Stimulated activated CD8-positive, alpha-beta memory T cell treated with anti-CD3 and anti-CD28 coated beads, Interleukin-15, amount 100 ng/mL, for 4 hours (primary cell): ENCODE data around the gene LRRC66.

Experiments used
- DNase-seq, 2 donors: peaks; one replicate each; pipeline ENCODE4 v3.0.0-alpha.2; 2020; ENCODE audit warnings: low read depth in 2 of 2

Gene LRRC66

DNA sequence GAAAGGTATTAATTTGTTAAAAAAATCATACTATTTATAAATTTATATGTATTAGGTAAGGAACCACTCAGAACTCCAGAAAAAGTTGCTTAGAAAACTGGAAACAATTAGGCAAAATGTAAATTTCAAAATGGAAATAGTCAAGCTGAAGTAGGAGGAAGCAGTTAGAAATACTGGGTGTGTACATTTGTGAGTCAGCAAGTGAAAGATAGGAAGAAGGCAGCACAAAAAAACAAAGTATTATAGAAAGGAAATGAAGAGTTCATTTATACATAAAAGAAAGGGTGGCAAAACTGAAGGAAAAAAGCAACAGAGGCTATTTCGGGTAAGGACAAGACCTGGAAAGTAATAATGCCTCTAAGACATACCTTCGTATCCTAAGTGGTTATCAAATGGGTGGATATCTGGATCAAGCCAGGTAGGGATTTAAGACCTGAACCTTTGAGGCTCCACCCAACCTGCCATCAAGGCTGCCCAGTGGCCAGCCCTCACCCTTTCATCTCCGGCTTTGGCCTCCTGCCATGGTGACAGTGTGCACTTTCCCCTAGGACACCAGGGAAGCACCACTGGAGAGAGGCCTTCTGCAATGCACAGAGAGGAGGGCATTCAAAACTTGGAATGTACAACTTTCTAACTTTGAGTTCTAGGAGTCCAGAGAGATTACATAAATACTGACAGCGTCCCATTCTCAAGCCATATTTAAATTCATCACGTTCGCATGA is at the start of gene LRRC66:
Gene LRRC66, minus strand, starts transcription at position 428 of the 722 bp plus-strand sequence. CDS start 2,750 bp downstream, outside the sequence.
- DNase-seq, result no peak

GRCh38 chr4:52069571-52069970 is 49.4 kb upstream of the LRRC66 start:
- no peak for DNase-seq

DNA sequence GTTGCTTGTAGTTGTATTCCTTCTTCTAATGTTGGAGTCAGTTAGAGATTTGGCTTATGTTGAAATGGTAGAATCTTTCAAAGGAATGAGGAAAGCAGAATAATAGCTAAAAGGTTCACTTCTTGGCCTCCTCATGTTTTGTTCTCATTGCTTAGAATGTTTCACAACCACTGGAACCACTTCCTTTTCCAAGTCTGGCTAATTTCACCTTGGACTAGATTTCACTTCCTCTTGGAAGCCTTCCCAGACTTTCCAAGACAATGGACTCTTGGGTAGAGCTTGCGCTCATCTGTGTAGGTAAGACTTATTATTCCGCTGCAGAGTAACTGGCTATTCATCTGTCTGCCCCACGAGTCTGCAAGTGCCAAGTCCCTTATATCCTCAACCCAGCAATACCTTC is 39.2 kb upstream of the LRRC66 start:
- no peak for DNase-seq

- DNase-seq, result no peak
These were observed 38.1 kb upstream of the LRRC66 start for GRCh38 chr4:52058275-52058674.

GRCh38 chr4:52057196-52057595 is 37.0 kb upstream of the LRRC66 start:
- DNase-seq, result no peak

DNA sequence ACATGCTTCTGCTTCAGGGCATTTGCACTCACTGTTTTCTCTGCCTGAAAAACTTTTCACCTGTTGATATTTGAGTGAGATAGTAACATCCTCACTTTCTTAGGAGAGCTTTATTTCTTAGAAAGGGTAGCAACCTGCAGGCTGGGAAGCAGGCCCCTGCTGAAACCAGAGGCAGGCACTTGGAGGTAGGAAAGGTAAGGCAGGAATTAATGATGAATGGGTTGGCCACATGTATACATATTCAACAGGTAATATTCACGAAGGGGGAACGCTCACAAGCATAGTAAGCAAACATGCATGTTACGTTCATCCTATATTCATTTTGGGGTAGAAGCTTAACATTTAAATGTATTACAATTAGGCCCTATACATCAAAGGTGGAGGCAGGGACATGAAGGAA is 34.1 kb upstream of the LRRC66 start:
- no peak for DNase-seq

- no peak for DNase-seq
These were observed 32.3 kb upstream of the LRRC66 start for GRCh38 chr4:52052475-52052780.

- no peak for DNase-seq
These were observed 31.7 kb upstream of the LRRC66 start for GRCh38 chr4:52051615-52052474.

DNA sequence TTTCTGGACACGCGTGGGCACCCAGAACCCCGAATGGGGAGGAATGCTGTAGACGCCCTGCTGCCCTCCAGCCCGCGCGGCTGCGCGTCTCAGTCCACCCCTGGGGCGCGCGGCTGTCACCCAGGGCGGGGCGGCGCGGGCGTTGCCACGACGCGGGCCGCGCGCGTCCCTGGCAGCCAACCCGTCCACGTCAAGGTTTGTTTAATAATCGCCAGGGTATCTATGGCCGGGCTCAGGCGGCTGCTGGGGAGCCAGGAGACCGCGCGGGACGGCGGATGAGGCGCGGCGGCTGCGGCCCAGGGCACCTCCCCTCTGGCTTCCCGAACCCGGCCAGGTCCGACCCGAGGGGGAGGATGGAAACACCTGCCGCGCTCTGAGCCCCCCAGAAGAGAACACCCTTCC is 31.1 kb upstream of the LRRC66 start, which contains the start of gene SPATA18:
Gene SPATA18, plus strand, starts transcription at position 92 of the 402 bp plus-strand sequence. CDS start 401 bp downstream, outside the sequence.
- DNase-seq, result no peak

GRCh38 chr4:52049266-52049665 is 29.1 kb upstream of the LRRC66 start:
- DNase-seq, result no peak

GRCh38 chr4:52045028-52045427 is 24.9 kb upstream of the LRRC66 start:
- DNase-seq, result no peak

DNA sequence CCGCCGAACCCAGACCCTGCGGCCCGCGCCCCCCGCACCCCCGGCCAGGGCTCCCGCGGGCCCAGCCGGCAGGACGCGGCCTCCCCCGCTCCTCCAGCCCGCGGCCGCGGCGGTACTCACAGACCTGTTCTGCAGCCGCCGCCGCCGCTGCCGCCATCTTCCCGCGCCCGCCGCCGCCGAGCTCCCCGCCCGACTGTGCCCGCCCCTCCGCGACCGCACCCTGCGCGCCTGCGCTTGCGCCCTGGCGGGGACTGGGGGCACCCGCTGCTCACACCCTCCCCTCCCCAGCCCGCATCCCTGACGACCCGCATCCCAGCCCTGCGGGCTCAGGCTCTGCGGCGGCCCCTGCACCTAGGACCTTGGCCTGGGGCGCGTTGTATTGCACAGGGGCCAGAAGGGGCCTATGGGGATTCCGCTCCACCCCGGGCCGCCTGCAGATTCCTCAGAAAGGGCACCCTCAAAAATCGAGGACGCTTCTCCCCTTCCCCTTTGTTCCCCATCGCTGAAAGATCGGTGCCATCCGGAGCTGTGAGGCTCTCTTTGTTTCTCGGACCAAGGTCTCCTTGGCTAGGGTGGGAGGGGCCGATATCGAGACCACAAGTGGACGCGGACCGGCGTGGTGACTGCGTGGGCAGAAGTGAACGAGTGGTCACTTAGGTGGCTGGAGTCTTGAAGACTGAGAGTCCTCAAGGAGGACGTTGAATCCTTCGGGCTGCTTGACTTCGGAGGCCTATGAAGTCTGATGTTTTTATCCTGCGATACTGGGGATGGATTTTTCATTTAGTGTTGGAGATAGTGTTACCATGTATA is 18.1 kb upstream of the LRRC66 start, which contains the start of gene SGCB:
Gene SGCB, minus strand, starts transcription at position 197 of the 810 bp plus-strand sequence. Its CDS starts 40 bp downstream, at position 157.
- peak; percentile 38 to 46 for DNase-seq

GRCh38 chr4:52037689-52038102 is 17.5 kb upstream of the LRRC66 start:
- no peak for DNase-seq

DNA sequence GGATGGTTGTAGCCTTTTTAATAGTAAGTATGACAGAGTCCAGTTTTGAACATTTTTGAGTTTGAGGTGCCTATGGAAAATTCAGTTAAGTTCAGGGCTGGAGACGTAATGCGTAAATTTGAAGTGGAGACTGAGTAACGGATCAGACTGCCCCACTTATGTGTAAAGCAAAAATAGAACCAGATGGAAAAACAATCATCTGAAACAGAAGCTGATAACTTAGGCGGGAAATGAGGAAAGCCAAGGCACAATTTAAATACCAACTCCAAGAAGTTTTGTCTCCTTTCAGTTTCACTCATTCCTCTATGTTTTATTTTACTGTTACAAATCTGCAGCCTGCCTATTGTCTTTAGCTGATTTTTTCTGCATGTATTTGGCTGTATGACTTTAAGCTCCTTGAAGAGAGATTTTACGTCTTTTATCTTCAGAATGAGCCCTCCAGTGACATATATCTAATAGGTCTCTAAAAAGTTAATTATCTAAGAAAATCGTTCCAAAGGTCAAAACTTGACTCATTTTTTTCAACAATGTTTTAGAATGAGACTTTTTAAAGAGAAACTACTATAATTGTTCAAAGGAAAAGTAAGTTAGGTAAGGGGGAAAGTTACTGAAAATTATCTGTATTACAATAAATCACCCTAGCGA is 16.8 kb upstream of the LRRC66 start:
- DNase-seq, result no peak

DNA sequence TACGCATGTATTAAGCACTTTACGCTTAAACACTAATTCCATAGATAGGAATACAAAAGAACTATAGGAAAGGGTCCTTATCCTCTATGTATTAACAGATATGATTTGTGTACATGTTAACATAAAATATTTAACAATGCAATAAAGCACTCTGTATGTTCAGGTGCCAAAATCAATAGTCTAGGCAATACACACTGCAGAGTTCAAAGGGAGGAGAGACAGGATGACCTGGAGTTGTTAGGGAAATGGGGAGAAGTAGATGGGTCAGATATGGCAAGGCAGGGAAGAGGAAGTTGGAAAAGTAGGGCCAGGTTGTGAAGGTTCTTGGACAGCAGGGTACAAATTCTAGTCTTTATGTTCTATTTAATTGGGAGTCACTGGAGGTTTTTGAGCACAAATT is 15.0 kb upstream of the LRRC66 start:
- no peak for DNase-seq

GRCh38 chr4:52032005-52032404 is 11.8 kb upstream of the LRRC66 start:
- no peak for DNase-seq

- no peak for DNase-seq
These were observed 8.8 kb upstream of the LRRC66 start for GRCh38 chr4:52028970-52029369.

DNA sequence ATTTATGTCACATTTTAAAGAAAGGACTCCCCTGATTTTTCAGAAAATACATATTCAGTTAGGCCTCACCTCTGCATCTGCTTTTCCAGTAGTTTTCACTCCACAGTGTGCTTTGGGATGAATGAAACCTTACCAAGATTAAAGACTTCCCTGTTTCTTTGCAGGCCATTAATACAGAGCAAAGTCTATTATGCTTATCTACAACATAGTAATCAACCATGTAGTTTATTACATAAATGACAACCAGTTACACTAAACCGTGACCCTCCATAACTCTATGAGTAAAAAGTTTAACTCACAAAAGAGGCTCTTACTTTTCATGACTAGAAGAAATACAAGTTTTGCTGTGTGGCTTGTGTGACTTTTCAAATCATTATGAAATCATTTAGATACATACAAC is 2.3 kb downstream of the LRRC66 start:
- DNase-seq, result no peak

DNA sequence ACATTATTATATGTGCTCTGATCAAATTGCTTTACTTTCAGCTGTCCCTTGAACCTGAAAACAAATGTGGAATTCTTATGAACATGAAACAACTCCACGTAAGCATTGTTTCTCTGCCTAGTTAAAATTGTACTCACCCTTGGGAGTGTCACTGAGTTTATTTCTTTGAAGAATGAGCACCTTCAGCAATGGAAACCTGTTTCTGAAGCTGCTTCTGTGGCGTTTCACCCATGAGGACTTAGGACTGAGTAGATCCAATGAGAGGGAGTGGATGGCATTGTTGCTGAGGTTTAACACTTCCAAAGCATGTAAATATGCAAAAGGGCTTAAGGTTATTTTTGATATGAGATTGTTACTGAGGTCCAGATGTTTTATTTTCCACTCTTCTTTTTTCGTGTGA is 3.2 kb downstream of the LRRC66 start:
- DNase-seq, result no peak

GRCh38 chr4:52015366-52015765 is 4.8 kb downstream of the LRRC66 start:
- DNase-seq, result no peak

- DNase-seq, result no peak
These were observed 5.3 kb downstream of the LRRC66 start for GRCh38 chr4:52014903-52015302.

- DNase-seq, result no peak
These were observed 7.5 kb downstream of the LRRC66 start for GRCh38 chr4:52012651-52013050.
